Measurements from ENCODE around the gene MST1.

The MST1 gene

GRCh38 chr3:49673715-49674496, 15.4 kb downstream of the MST1 start, which contains the start of gene APEH:
Gene APEH, plus strand, starts transcription at chr3:49674351. Its CDS starts 51 bp downstream, at chr3:49674402.
- DNase-seq = peak; percentile 98

DNA sequence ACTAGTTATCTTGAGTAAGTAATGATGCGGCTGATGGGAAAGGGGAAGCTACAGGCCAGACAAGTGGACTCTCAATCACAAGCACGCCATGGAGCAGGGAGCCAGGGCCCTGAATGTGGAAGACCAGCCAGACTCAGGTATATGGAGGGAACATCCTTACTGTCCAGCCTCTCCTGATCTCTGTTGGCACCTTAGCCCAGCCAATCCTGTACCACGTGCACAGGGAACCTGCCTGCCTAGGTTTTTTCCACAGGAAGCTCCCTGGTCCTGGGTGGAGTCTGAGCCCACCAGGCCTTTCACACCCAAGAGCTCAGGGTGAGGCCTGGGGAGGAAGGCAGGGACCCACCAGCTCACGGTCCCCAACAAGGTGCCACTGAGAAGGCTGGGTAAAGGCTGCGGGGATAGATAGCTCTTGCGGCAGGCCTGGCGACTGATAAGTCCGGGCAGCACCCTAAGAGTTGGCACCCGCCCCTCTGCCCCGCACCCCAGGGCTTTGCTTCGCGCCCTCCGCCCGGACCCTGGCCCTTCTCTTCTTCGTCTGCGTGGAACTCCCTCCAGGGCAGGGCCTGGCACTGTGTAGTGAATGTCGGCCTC, 16.1 kb downstream of the MST1 start:
- no peak for DNase-seq

GRCh38 chr3:49671291-49672288, 17.7 kb downstream of the MST1 start:
- DNase-seq = peak; percentile 50

GRCh38 chr3:49670940-49671290, 18.4 kb downstream of the MST1 start:
- no peak for DNase-seq

GRCh38 chr3:49669352-49669751, 19.9 kb downstream of the MST1 start:
- no peak for DNase-seq

GRCh38 chr3:49668861-49669260, 20.4 kb downstream of the MST1 start:
- peak; percentile 15 for DNase-seq

DNA sequence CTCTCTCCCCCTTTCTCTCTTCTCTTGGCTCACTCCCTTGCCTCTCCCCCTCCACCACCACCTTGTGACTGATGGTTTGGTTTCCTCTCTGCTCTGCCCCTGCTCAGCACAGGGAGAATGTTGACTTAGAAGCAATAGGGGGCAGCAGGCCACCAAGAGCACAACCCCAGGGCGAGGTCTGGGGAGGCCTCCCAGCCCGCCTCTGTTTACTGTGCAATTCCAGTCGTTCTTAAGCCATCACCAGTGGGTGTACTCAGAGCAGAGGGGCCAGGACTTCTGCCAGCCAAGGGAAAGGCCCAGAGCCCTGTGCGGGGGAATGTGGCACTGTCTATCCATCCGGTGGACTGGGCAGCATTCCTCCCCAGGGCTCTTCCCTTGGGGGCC, 20.9 kb downstream of the MST1 start:
- DNase-seq = no peak

- no peak for DNase-seq
Observed at GRCh38 chr3:49667701-49668413, 21.4 kb downstream of the MST1 start.

- peak; percentile 40 for DNase-seq
Observed at GRCh38 chr3:49666592-49666991, 22.7 kb downstream of the MST1 start.

DNA sequence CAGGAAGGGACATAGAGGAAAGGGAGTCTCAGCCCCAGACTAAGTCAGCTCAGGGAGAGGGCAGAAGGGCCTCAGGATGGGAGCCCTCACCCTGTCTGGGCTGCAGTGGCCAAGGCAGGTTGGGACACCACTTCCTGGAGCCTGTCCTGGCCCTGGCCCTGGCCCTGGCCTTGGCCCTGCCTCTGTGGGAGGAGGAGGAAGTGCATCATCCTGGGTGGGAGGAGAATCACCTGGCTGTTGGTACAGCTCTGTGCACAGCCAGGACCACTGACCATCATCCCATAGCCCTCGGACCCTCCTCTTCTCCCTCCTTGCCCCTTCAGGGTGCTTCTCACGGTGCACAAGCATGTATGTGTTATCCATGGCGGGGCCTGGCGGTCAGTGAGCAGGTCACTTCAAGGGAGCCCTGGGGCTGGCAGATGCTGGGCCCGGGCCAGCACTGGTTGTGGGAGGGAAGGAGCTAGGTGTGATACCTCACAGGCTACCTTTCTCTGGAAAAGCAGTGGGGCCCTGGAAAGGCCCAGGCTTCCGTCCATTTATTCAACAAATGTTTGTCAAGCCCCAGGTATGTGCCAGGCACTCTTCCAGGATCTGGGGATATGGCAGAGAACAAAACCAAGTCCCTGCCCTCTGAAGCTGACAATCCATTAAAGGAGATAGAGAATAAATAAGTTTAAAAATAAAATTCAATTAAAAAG, 23.3 kb downstream of the MST1 start:
- DNase-seq = no peak

- no peak for DNase-seq
Observed at GRCh38 chr3:49664300-49664699, 25.0 kb downstream of the MST1 start.

DNA sequence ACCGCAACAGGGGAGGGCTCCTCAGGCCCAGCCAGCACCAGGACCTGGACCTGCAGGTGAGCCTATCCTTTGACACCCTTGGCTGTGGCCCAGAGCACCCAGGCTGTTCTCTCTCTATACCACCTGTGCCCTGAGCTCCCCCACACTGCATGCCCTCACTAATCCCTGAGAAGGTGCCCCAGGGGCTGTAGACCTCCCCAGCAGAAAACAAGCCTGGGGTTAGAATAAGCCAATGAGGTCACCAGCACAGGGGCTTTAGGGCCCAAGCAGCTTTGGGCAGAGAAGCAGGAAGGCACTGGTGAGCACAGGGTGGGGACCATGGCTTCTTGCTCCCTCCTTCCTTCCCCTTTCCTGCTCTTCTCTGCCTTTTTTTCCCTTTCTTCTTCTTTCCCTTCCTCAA, 25.4 kb downstream of the MST1 start:
- no peak for DNase-seq

- no peak for DNase-seq
Observed at GRCh38 chr3:49662720-49663413, 26.4 kb downstream of the MST1 start.

DNA sequence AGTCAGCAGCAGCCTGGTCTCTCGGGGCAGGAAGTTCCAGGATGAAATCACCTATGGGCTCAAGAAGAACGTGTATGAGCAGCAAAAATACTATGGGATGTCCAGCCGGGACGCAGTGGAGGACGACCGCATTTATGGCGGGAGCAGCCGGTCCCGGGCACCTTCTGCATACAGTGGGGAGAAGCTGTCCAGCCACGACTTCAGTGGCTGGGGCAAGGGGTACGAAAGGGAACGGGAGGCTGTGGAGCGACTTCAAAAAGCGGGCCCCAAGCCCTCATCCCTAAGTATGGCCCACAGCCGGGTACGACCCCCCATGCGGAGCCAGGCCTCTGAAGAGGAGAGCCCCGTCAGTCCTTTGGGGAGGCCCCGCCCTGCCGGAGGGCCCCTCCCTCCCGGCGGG, 27.3 kb downstream of the MST1 start:
- no peak for DNase-seq

- no peak for DNase-seq
Observed at GRCh38 chr3:49661281-49661680, 28.0 kb downstream of the MST1 start.

- DNase-seq = no peak
Observed at GRCh38 chr3:49659756-49660155, 29.5 kb downstream of the MST1 start.

DNA sequence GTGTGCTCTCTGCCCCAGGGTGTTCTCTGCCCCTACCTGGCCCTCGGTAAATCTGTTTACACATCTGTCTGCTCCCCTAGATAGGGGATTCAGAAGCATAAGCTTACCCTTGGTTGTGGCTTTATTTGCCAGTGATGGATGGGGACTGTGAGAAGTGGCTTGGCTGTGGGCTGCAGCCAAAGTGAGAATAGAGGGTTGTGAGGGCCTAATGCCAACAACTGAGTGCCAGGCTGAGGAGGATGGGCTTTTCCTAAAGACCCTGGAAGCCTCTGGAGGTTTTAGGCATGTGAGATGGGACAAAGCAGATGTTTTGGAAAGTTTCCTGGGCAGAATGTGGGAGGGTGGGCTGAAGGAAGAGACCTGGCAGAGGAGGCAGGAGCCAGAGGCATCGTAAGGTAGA, 30.6 kb downstream of the MST1 start:
- no peak for DNase-seq

- no peak for DNase-seq
Observed at GRCh38 chr3:49657208-49657915, 31.9 kb downstream of the MST1 start.

- DNase-seq = peak; percentile 46
Observed at GRCh38 chr3:49656541-49657112, 32.6 kb downstream of the MST1 start.

DNA sequence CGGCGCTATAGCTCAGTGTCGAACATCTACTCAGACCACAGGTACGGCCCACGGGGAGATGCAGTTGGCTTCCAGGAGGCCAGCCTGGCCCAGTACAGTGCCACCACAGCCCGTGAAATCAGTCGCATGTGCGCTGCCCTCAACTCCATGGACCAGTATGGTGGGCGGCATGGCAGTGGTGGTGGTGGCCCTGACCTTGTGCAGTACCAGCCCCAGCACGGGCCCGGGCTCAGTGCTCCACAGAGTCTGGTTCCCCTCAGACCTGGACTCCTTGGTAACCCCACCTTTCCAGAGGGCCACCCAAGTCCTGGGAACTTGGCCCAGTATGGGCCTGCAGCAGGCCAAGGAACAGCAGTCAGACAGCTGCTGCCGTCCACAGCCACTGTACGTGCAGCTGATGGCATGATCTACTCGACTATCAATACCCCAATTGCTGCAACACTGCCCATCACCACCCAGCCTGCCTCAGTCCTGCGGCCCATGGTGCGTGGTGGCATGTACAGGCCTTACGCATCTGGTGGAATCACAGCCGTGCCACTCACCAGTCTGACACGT, 33.5 kb downstream of the MST1 start:
- DNase-seq = no peak
